Choroid plexus epithelial cell (primary cell): ENCODE results near the gene CDH13.

ENCODE experiments used
- DNase-seq: peaks from one replicate; pipeline ENCODE4 v3.0.0-alpha.2; 2010; ENCODE audit warnings: low read depth
- H3K4me3 ChIP-seq: 2 replicates; pipeline ENCODE4 v1.5.1; 2011; ENCODE audit warnings: low read depth, mild to moderate bottlenecking, control low read depth, low read length, moderate library complexity
- TF ChIP-seq, protein P1 (sequence below): conservative IDR thresholded peaks from 2 replicates; pipeline ENCODE4 v1.5.1; 2011; ENCODE audit warnings: low read depth, mild to moderate bottlenecking, control low read depth, inconsistent platforms, low read length, moderate library complexity

CDH13 gene

DNA sequence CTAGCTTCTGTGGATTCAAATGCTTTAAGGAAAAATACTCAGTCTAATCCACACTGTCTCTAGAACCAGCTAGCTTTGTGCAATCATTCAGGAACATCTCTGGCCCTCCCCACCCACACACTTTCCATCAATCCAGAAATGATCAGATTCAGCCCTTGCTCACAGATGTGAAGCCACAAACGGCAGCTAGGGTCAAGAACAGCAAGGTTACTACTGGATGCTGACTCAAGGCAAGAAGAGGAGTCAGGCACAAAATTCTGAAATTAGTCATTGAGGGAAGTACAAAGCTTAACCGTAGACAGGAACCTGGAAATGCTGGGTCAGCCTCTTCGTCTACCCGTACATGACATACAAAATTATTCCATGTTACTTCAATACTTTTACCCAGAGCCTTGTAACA, 174.6 kb downstream of the CDH13 start:
- peak; percentile 74 for DNase-seq
- TF ChIP-seq, protein P1, sequence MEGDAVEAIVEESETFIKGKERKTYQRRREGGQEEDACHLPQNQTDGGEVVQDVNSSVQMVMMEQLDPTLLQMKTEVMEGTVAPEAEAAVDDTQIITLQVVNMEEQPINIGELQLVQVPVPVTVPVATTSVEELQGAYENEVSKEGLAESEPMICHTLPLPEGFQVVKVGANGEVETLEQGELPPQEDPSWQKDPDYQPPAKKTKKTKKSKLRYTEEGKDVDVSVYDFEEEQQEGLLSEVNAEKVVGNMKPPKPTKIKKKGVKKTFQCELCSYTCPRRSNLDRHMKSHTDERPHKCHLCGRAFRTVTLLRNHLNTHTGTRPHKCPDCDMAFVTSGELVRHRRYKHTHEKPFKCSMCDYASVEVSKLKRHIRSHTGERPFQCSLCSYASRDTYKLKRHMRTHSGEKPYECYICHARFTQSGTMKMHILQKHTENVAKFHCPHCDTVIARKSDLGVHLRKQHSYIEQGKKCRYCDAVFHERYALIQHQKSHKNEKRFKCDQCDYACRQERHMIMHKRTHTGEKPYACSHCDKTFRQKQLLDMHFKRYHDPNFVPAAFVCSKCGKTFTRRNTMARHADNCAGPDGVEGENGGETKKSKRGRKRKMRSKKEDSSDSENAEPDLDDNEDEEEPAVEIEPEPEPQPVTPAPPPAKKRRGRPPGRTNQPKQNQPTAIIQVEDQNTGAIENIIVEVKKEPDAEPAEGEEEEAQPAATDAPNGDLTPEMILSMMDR: peak; percentile 29
- H3K4me3 ChIP-seq: no peak overlapping the region

DNA sequence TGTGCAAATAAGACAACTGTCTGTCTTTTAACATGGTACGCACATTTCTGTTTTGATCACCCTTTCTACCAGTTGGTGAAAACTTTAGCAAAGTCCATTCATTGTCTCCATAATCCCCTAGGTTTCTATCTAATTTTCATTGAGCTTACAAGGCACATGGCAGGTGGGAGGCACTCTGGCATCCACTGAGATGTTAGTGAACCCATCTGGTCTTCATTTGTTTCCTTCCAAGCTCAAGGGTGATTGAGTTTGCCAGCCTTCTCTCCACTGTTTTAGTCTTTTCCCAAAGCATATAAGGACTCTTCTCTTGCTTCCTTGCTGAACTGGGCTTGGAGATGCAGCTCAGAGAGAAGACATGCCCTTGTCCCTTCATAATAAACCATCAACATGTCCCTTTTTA, 179.1 kb downstream of the CDH13 start:
- TF ChIP-seq, protein P1: no peak
- no peak overlapping the region for H3K4me3 ChIP-seq
- DNase-seq: no peak

DNA sequence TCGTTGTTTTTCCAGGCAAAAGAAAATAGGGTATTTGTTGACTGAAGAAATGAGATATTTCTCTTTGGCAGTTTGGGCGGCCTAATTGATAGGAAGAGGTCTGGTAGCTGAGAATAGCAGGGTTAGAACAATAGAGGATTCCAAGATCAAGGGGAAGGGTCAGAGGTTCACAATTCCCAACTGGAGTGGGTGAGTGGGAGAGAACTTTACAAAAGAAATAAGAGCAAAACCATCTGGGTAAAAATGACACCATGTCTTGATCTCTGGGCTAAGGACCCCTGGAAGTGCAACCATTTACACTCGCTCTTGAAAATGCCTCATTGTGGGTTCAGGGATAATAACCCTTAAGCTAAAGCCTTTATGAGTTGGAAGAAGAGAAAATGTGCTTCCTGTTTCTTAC, 180.5 kb downstream of the CDH13 start:
- TF ChIP-seq, protein P1: no peak
- DNase-seq: no peak
- H3K4me3 ChIP-seq: no peak overlapping the region

DNA sequence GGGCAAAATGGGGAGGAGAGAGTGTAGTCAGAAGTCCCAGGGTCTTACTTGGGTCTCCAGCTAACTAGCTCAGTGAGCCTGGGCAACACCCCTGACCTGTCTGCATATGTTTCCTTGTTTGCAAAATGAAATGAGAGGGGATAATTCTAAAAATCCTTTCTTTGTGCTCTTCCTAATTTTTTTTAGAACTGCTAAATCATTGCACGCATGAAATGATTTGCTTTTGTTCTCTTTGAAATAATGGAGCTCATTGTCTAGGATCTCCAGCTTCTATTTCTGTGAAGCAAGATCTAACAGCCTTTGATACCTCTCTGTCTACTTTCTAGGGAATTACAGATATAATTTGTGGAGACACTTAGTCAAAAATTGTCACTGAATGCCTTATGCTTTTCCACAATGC, 181.3 kb downstream of the CDH13 start:
- TF ChIP-seq, protein P1: no peak
- H3K4me3 ChIP-seq: no peak overlapping the region
- no peak for DNase-seq

DNA sequence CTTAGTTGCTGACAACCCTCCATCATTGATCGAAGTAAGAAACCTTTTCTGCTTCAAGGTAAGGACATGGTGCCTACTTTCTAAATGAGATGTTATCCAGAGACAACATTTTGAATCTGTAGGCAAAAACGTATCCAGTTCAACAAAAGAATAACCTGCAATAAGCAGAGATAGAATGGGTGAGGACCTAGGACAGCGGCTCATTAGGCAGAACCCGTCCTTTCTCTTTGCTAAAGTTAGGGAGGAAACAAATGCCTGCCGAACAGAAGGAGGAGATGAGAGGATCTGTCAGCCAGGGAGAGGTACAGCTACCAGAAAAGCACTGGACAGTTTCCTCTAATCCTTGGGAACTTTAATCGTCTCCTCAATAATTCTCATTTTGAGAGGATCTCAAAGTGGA, 183.3 kb downstream of the CDH13 start:
- H3K4me3 ChIP-seq: no peak overlapping the region
- TF ChIP-seq, protein P1: no peak
- DNase-seq: no peak

DNA sequence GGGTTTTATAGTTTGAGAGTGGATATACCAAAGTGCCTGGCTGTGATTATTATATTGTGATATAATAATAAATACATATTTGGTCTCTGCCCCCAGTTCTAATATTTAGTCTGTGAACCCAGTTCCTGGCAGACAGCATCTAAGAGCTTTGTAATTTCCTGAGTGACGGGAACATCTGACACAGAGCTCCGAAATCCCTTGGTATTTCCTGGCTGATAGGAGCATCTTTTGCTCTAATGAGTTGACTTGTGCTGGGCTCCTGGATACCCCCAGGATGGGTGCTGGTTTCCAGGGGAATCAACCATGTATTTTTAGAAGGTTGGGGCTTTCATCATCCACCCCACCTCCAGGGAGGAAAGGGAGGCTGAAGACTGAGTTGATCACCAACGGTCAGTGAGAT, 187.3 kb downstream of the CDH13 start:
- DNase-seq: no peak
- TF ChIP-seq, protein P1: no peak
- H3K4me3 ChIP-seq: no peak overlapping the region

DNA sequence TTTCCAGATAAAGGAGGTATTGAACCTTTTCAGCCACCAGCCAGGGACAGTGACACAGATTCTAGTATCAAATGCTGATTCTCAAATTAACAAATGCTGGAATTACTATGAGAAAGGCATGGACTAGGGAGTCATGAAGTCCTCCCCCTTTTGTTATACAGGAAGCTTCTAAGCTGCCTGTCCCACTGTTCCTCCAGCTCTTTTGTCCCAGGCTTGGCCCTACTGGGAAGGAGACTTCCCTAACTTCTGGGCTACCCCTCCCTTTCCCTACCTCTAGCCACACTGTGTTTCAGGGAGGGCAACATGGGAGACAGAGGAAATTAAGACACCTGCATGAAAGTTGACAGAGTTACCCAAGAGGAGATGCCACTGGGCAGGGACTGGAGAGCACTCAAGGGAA, 192.5 kb downstream of the CDH13 start:
- TF ChIP-seq, protein P1: no peak
- H3K4me3 ChIP-seq: no peak overlapping the region
- no peak for DNase-seq
